GM12891 (cell line): ENCODE data around the gene SP4.

Source experiments
- PAX5 ChIP-seq: IDR thresholded peaks from 2 replicates; pipeline ENCODE4 v1.6.1; 2011; ENCODE audit warnings: low read length, moderate library complexity, mild to moderate bottlenecking; ENCODE audit not compliant: insufficient read depth, severe bottlenecking
- POLR2A ChIP-seq: IDR thresholded peaks from 2 replicates; pipeline ENCODE4 v1.6.1; 2011; ENCODE audit warnings: low read depth, low read length, control low read depth
- POLR2AphosphoS5 ChIP-seq: IDR thresholded peaks from 2 replicates; pipeline ENCODE4 v1.6.1; 2011; ENCODE audit warnings: low read depth, low read length, control low read depth
- TAF1 ChIP-seq: IDR thresholded peaks from 2 replicates; pipeline ENCODE4 v1.6.1; 2011; ENCODE audit warnings: low read depth, low read length, control low read depth

DNA sequence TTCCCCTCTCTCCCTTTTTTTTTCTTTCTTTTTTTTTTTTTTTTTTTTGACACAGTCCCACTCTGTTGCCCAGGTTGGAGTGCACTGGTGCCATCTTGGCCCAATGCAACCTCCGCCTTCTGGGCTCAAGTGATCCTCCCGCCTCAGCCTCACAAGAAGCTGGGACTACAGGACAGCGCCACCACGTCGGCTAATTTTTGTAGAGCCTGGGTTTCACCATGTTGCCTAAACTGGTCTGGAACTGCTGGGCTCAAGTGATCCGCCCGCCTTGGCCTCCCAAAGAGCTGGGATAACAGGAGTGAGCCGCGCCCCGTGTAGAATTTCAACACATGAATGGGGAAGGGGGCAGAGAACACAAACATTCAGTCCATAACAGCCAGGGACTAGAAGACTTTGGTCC lies 2.6 kb upstream of the SP4 start:
- TF ChIP-seq TAF1 (no peak), POLR2A (no peak), PAX5 (no peak), POLR2AphosphoS5 (no peak)
